PFSK-1 (cell line): ENCODE data around the gene DHFR.

ENCODE experiments used
- POLR2AphosphoS5 ChIP-seq: IDR thresholded peaks from 2 replicates; pipeline ENCODE4 v1.6.1; 2012; ENCODE audit warnings: low read depth, mild to moderate bottlenecking, control low read depth, low read length, moderate library complexity
- TAF1 ChIP-seq: IDR thresholded peaks from 2 replicates; pipeline ENCODE4 v1.6.1; 2012; ENCODE audit warnings: low read length, control low read depth, borderline replicate concordance; ENCODE audit not compliant: insufficient read depth

- TF ChIP-seq POLR2AphosphoS5 = no peak
- no peak for TF ChIP-seq TAF1
Observed at GRCh38 chr5:80644900-80645299, 9.9 kb downstream of the DHFR start.
